ENCODE measurements around the gene ST6GAL1.
"Not testable (repeated sequence)": the region's sequence is repeated elsewhere in the genome, so short reads cannot be mapped to it uniquely, and the experiment has no call there.

The ST6GAL1 gene

GRCh38 chr3:186967686-186968085 lies 37.4 kb downstream of the ST6GAL1 start:
- no peak for DNase-seq (ENCODE audit: low read depth)

GRCh38 chr3:186969607-186970006 lies 39.3 kb downstream of the ST6GAL1 start:
- DNase-seq (ENCODE audit: low read depth), result no peak

- not testable (repeated sequence) for DNase-seq (ENCODE audit: low read depth)
Measured at GRCh38 chr3:186971106-186971505, 40.8 kb downstream of the ST6GAL1 start.

- DNase-seq (ENCODE audit: low read depth), result no peak
Measured at GRCh38 chr3:186971578-186971977, 41.3 kb downstream of the ST6GAL1 start.

- no peak for DNase-seq (ENCODE audit: low read depth)
Measured at GRCh38 chr3:186973702-186974101, 43.4 kb downstream of the ST6GAL1 start.

GRCh38 chr3:186974824-186975313 lies 44.5 kb downstream of the ST6GAL1 start:
- DNase-seq (ENCODE audit: low read depth), result no peak

- no peak for DNase-seq (ENCODE audit: low read depth)
Measured at GRCh38 chr3:186975726-186976125, 45.4 kb downstream of the ST6GAL1 start.

GRCh38 chr3:186976837-186977750 lies 46.8 kb downstream of the ST6GAL1 start:
- DNase-seq (ENCODE audit: low read depth), result no peak

- DNase-seq (ENCODE audit: low read depth), result no peak
Measured at GRCh38 chr3:186978712-186979111, 48.4 kb downstream of the ST6GAL1 start.

- no peak for DNase-seq (ENCODE audit: low read depth)
Measured at GRCh38 chr3:186979852-186980251, 49.5 kb downstream of the ST6GAL1 start.

- no peak for DNase-seq (ENCODE audit: low read depth)
Measured at GRCh38 chr3:186980989-186981388, 50.7 kb downstream of the ST6GAL1 start.

GRCh38 chr3:186983659-186984058 lies 53.3 kb downstream of the ST6GAL1 start:
- DNase-seq (ENCODE audit: low read depth), result no peak

GRCh38 chr3:186984064-186984463 lies 53.7 kb downstream of the ST6GAL1 start:
- DNase-seq (ENCODE audit: low read depth), result no peak

- no peak for DNase-seq (ENCODE audit: low read depth)
Measured at GRCh38 chr3:186985661-186986364, 55.5 kb downstream of the ST6GAL1 start.

GRCh38 chr3:186986406-186986805 lies 56.1 kb downstream of the ST6GAL1 start:
- no peak for DNase-seq (ENCODE audit: low read depth)

GRCh38 chr3:186986816-186987215 lies 56.5 kb downstream of the ST6GAL1 start:
- no peak for DNase-seq (ENCODE audit: low read depth)

GRCh38 chr3:186988806-186989205 lies 58.5 kb downstream of the ST6GAL1 start:
- no peak for DNase-seq (ENCODE audit: low read depth)

GRCh38 chr3:186989429-186989828 lies 59.1 kb downstream of the ST6GAL1 start:
- DNase-seq (ENCODE audit: low read depth), result no peak

- DNase-seq (ENCODE audit: low read depth), result no peak
Measured at GRCh38 chr3:186990277-186990676, 60.0 kb downstream of the ST6GAL1 start.

GRCh38 chr3:186990878-186991308 lies 60.6 kb downstream of the ST6GAL1 start:
- no peak for DNase-seq (ENCODE audit: low read depth)

- DNase-seq (ENCODE audit: low read depth), result no peak
Measured at GRCh38 chr3:186991470-186991869, 61.1 kb downstream of the ST6GAL1 start.

GRCh38 chr3:186992096-186992495 lies 61.8 kb downstream of the ST6GAL1 start:
- not testable (repeated sequence) for DNase-seq (ENCODE audit: low read depth)

- DNase-seq (ENCODE audit: low read depth), result no peak
Measured at GRCh38 chr3:186993210-186993782, 63.0 kb downstream of the ST6GAL1 start.
